ENCODE results near the gene SELENOS.
A peak's percentile ranks its signal among the peaks of the same experiment; 100 is the strongest.

Gene SELENOS

DNA sequence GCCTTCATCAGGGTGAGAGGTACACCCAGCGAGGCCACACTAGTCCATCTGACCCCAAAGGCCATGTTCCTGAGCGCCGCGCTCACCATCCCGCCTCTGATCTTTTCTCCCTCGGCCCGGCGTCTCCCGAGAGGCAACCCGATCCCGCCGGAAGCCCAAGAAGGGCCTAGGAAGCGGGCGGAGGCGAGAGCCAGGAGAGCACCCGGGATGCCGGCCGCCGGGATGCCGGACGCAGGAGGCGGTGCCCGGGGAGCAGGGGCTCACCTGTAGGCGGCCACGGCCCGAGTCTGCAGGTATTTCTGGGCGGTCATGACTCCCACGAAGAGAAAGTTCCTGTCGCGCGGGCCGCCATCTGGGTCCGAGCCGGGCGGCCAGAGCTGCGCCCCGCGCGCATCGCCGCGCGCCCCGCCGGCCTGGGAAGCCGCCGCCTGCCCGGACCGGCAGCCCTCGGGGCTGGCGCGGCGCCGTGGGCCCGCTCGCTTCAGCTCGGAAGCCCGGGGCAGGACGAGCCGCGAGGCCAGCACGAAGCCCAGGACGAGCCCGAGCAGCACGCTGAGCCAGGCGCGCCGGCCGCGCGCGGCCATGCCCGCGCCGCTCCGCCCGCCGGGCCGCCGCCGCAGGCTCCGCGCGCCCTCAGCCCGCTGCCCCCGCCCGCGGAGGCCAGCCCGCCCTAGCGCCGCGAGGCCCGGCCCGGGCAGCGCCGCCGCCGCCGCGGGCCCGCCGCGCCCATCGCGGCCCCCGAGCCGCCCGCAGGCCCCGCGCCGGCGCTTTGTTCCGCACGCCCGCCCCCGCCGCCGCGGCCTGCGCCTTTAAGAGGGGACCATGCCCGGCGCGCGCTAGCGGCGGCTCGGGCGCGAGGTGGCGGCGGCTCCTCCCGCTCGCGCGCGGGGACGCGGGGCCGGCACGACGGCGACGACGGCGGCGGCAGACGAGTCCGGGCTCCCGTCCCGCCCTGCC lies 26.1 kb downstream of the SELENOS start:
- DNase-seq (ENCODE audit: low read depth) = no peak

DNA sequence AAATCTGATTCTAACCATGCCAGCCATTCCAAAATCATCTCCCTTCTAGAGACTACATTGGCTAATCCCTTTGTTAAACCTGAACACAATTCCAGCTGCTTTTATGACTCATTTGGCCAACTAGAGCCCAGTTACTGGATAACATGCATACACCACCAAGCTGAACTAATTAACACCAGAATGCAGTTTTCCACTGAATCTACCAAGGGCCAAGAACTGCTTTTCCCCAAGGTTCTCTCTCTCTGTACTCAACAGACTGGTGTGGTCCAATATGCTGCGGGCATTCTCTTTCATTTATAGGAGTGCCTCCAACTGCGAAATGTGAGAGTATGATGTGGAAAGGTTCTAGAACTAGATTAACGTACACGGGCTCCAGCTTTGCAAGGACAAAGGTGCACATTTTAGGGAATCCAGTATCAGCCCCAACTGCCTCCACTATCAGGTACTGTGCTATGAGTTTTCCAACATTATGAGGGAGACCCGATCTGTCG lies 26.9 kb downstream of the SELENOS start:
- DNase-seq (ENCODE audit: low read depth) = peak; percentile 82

DNA sequence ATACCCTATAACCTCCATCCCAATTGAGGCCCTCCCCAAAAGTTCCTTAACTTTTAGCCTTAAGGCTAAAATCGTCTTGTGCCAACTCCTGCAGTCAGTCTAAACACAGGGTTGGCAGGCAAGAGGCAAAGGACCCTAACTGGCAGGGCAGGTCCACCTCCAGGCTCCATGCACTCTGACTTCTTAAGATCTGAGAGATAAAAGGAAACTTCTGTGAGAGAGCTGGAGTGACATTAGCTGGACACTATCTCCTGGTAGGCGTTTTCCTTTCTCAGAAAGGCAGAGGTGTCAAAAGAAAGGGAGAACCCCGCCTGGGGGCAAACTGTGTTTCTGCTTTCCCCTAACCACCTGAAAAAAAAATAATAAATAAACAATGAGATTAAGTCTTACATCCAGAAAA lies 29.0 kb downstream of the SELENOS start:
- no peak for DNase-seq (ENCODE audit: low read depth)

DNA sequence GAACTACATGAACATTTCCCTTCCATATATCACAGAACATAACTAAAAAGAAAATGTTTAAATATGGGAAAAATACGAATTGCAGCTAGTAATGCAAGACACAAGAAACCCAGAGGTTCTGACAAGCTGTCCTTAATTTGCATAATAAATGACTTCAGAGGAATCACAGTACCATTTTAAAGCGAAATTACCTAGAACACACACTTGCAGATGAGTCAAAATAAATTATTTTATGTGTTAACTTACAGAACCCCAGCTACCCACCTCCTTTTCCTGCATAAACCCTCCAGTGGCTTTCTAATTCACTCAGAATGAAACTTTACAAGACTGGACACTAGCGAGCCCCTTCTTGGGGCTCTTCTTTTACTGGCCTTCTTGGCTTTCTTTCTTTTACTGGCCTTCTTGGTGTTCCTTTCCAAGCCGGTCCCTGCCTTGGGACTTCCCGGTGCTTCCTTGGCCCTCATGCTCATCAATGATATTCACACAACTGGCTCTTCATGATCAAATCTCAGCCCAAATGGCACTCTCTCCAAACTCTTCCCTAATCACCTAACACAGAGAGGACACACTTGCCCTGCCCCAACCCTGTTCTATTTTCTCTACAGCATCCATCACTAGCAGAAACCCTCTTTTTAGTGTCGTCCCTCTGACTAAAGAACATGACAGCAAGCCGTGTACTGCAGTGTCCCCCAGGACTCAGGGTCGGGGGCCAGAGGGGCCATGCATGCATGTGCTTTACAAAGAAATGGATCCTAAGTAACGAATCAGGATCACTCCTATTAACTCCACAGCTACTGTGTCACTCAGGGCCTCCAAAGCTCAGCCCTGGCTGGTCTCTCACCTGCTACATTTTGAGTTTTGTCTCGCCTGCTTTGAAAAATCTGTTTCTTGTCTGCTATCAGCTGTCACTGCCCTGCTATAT lies 30.2 kb downstream of the SELENOS start:
- DNase-seq (ENCODE audit: low read depth) = no peak

DNA sequence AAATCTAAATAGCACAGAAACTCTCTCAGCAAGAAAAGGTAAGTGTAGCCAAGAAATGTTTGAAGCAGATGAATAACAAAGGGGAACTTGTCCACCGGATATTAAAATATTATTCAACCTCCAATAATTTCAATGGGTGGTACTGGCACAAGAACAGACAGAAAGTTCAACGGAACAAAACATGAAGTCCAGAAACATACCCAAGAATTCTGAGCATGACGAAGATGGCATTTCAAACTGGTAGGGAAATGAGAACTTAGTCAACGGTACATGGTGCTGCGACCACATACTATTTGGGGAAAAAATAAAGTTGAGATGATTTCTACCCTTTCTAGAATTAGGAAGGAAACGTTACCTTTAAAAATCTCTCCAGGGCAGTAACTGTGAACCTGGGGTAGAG lies 30.9 kb downstream of the SELENOS start:
- DNase-seq (ENCODE audit: low read depth) = no peak

DNA sequence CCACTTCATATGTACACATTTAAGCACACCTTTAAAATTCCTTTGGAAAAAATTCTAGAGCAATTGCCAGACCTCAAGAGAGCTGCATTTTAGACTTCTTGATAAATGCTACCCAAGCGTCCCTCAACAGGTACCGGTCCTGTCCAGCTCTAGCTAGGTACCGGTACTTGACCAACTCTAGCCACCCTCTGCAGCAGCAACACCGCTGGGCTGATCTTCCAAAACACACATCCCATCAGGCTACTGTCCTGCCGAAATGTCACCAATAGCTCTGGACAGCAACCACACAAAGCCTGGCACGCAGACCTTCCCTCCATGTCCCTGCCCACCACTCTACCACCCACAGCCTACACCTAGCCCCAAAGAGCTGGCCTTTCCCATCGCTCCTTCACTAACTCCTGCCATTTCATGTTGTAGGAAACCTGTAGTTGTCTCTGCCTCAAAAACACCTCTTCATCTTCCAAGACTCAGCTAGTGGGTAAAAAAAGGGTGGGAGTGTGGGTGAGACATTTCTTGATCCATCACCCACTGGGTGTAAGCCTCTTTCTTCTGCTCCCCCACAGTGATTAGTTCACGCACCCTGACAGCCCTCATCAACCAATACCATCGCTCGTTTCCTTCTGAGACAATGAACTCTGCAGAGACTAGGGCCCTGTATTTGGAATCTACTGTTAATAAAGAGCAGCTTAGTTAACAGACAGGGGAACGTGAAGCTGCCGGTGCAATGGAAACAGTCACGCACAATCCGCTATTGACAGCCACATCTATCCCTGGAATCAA lies 32.2 kb downstream of the SELENOS start:
- no peak for DNase-seq (ENCODE audit: low read depth)

DNA sequence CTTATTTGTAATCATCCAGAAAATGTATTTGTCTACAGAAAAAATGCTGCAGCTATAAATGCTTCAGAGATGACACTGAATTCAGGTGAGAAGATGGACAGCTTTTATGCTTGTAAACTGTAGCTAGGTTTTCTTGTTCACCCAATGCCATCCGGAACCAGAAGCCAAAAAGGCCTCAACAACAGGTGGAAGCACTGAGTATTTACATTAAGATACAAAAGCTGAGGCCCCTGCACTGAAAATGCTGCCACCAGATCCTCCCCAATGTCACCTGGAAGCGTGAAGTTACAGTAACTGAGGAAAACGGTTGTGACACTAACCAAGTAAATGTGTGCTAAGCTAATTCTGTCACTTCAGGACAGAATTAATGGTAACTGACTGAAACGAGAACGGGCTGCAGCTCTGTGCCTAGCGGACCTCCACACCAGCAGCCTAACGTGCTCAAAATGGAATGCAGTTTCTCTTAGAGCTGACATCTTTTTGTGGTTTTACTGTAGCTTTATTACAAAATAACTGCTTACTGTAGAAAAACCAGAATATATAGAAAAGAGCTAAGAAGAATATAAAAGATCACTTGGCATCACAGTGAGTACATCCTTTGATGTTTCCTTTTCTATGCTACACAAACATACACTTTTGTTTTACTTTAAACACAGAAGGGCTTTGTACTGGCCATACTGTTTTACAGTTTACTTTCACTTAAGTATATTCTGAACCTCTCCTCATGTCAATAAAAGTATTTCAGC lies 33.1 kb downstream of the SELENOS start:
- DNase-seq (ENCODE audit: low read depth) = no peak

DNA sequence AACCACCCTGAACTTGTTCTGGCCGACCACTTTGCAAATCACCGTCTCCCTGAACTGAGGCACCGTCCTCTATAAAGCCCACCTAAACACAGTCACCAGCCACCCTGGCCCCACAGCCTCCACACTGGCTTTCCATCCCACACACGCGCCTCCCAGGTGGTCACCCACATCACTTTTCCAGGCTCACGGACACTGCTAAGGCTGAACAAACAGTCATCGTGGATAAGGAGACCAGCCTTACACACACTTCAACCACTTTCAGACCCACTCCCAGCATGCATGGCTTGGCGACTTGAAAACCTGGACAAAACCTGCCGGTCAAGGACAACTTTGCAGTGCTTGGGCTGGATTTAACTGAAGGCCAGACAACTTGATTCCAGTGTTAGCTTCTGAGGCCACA lies 33.9 kb downstream of the SELENOS start:
- no peak for DNase-seq (ENCODE audit: low read depth)

DNA sequence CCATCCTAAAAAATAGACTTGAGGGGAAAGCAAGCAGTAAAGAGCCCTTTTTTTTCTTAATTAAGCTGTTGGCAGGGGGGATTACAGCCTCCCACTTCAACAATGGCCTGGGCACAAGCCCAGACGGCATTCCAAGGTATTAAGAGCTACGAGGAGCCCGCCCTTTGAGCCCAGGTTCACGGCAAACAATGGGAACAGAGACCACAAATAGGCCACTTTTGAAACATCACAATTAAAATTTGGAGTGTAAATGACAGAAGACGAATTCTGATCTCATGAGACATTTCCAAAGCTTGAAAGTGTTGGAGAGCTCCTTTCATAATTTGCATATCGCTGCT lies 34.3 kb downstream of the SELENOS start:
- DNase-seq (ENCODE audit: low read depth) = no peak

DNA sequence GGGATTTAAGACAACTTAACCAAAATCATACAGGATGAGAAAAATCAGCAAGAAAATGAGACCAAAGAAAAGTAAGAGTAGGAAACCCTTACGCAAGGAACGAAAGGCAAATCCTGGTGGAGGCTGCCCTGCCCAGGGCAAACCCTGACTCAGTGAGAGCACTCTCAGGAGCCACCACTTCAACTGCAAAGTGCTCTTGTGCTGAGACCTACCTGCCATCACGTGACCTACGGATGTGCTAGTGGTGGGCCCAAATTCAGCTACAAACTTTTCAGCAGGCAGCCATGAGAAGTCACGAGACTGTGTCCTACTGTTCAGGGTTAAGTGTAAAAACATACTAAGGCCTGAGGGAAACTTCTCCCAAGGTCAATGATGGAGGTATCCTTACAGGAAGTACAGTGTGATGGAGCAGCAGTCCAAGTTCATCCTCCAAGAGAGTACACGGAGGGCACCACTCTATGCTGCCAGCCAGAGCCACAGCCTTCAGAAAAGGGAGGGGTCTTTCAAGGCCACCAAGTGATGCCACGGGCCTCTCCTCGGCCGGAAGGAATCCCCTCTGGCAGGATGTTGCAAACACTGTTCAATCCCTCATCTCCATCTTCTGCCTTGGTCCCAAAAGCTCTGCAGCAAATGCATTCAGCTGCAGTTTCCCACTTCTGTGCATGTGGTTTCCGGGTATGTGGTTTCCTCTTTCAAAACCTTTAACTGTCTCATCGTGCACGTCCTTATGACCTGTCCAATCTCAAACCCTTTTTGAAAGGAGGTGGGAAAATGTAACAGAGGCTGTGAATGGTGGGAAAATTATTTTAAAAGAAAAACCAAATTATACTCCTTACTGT lies 34.9 kb downstream of the SELENOS start:
- no peak for DNase-seq (ENCODE audit: low read depth)

DNA sequence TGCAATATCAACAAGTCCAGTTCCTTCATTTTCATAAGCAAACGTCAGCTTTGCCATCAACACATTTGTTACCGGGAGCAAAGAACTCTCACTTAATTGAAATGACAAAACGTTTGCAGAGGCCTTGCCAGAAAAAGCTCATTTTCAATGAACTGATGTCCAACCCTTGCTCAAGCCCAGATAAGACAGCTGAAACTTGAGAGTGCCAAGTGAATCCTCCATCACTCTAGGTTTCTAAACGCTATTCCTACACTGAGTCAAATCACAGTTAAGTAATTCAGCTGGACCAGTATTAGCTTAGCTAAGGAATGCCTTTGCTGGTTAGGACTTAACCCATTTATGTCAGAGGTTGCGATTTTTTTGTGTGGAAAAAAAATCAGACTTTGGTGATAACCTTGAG lies 36.9 kb downstream of the SELENOS start:
- no peak for DNase-seq (ENCODE audit: low read depth)

DNA sequence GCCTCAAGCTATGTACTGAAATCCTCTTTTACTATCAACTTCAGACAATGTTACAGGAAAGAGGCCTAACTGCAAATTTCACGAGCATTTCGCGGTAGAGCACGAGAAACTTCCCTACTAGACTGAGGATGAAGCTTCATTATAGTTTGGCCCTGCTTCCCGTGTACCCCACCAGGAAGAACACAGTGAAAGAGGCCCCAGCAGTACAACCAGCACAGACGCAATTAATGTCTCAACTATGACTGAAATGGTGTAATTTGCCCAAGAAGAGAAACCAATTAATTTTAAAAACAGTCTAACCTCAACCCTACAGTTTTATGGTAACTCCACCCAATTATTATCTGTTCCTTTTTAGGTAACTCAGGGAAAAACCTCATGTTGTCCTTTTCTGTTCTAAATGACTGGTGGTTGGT lies 37.6 kb downstream of the SELENOS start:
- DNase-seq (ENCODE audit: low read depth) = no peak

DNA sequence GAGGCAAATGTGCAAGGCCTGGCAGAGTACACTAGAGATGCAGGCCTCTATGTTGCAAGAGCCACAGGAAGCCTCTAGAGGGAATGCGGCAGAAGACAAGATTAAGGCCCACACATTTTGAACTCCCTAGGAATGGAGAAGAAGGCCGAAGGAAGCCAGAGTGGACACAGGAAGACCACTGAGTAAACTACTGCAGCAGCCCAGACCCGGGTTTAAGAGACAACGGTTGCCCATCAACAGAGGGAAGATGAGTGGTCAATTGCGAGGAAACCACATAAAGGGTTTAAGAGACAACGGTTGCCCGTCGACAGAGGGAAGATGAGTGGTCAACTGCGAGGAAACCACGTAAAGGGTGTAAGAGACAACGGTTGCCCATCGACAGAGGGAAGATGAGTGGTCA lies 40.0 kb downstream of the SELENOS start:
- no peak for DNase-seq (ENCODE audit: low read depth)

DNA sequence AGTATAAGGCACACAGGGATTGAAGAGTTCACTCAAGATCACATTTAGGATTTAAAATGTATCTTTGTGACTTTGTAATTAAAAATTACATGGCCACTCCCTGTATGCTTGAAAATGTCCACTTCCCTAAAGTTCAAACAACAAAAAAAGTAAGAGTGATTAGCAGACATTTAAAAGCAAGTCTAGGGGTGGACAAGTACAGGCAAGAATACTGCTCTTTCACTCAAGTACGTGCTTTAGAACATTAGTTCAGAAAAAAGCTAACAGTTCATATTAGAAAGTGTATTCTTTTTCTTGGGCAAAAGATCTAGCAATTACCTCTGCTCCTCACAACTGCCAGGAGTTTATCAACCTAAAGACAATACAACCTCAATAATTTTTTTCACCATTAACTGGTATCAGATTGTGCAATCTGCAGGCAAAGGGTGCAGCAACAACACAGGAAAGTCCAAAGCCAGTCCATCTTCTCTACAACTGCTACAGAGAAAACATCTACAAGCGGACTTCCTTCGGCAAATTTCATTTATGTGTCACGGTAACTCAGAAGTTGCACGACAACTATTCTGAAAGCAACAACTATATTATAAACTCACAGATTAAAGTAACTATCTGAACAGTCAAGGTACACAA lies 43.5 kb downstream of the SELENOS start:
- DNase-seq (ENCODE audit: low read depth) = no peak

DNA sequence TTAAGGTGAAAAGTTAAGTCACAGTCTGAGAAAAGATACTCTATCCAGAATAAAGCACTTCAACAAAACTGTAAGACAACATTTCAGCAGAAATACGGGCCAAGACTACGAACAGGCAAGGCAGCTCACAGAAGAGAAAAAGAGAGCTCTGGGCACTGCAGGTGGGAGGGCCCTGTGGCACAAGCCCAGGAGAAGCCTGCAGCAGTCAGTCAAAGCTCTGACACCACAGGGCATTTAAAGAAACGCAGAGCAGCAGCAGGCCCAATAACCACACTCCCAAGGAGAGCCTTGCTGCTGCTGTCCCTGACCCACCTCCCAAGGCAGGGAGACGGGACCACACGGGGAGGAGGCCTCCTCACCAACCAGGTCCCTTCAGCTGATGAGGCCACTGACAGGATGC lies 44.6 kb downstream of the SELENOS start:
- no peak for DNase-seq (ENCODE audit: low read depth)

DNA sequence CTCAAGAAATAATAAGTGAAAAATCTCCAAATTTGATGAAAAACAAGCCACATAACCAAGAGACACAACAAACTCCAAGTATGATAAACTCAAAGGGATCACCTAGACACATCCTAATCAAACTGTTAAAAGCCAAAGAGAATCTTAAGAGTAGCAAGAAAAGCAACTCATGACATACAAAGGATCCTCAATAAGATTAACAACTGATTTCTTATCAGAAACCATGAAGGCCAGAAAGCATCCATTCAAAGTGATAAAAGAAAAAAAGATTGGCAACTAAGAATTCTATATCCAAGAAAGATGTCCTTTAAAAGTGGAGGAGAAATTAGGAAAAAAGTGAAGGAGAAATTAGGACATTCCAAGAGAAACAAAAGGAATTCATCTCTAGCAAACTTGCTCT lies 49.0 kb downstream of the SELENOS start:
- DNase-seq (ENCODE audit: low read depth) = no peak

DNA sequence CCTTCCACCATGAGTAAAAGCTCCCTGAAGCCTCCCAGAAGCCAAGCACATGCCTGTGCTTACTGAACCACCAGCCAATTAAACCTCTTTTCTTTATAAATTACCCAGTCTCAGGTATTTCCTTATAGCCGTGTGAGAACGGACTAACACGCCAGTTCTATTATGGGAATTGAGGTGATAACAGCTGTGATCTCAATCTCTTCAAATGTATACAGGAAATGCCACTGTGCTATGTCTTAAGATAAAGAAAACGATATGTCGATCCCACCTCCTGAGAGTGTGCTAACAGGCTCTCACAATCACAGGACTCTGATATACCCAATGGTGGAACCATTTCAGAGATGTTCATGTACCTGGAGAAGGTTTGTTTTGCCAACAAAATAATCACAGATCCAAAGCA lies 51.6 kb downstream of the SELENOS start:
- no peak for DNase-seq (ENCODE audit: low read depth)
